Ovary (tissue), 9 donors: Measurements from ENCODE around the gene EXT2. TPM values are rescaled to one million over a fixed set of nuclear protein-coding genes. Genes with fewer than 3 reads are reported as not detected.

ENCODE experiments used
- DNase-seq, 5 donors: peaks; one replicate each; pipeline ENCODE4 v3.0.0-alpha.2; 2019 to 2020
- H3K27ac ChIP-seq, 2 donors: fragments of 200-600 bp; one replicate each; pipeline versions ENCODE4 v1.5.1 to v1.8.0; 2019 to 2022
- H3K27me3 ChIP-seq: fragments of 200-600 bp; one replicate; pipeline ENCODE4 v1.8.0; 2022
- H3K36me3 ChIP-seq: fragments of 200-600 bp; sonication (generic); one replicate; pipeline ENCODE4 v1.5.1; 2019
- H3K4me1 ChIP-seq: one replicate; pipeline ENCODE4 v1.8.1; 2013; ENCODE audit warnings: mild to moderate bottlenecking, moderate library complexity; ENCODE audit not compliant: insufficient read depth
- H3K4me3 ChIP-seq: fragments of 200-600 bp; sonication (generic); one replicate; pipeline ENCODE4 v1.5.1; 2017
- H3K9me3 ChIP-seq, 2 donors: fragments of 200-600 bp in 1 of 2; sonication (generic) in 1 of 2; one replicate each; pipeline versions ENCODE4 v1.5.1 to v1.8.1; 2013 to 2019; ENCODE audit warnings: mild to moderate bottlenecking in 1 of 2, moderate library complexity in 1 of 2
- CTCF ChIP-seq, 3 donors: fragments of 450-650 bp in 2 of 3; fragments of 200-600 bp in 1 of 3; IDR thresholded peaks; one replicate each; pipeline versions ENCODE4 v1.5.1 to v1.8.0; 2016 to 2022; ENCODE audit warnings: antibody characterized with exemption in 3 of 3, mild to moderate bottlenecking in 1 of 3
- EP300 ChIP-seq: sonication (generic); formaldehyde crosslinking; IDR thresholded peaks from one replicate; pipeline ENCODE4 v1.6.1; 2017; ENCODE audit warnings: antibody characterized with exemption
- POLR2A ChIP-seq: fragments of 450-650 bp; IDR thresholded peaks from one replicate; pipeline ENCODE4 v1.6.1; 2017; ENCODE audit warnings: antibody characterized with exemption, mild to moderate bottlenecking, moderate library complexity
- WGBS, 3 donors: extraction: QIAGEN DNeasy Blood & Tissue Kit in 1 of 3; methylation state at CpG; one replicate each; pipeline versions ENCODE4 v1.1.5 to v1.1.7; 2013 to 2017; 5-methylcytosine and 5-hydroxymethylcytosine counted together
- intact Hi-C, 4 donors: fragments of 100-400 bp; cut with DNase I; formaldehyde crosslinking; loops; one replicate each; pipeline versions ENCODE4 v1.11.0 to v1.15.1; 2022 to 2023
- polyA plus RNA-seq, 2 donors: library from polyadenylated mRNA; stranded (reverse); fragments of 200-250 nt in 1 of 2; fragments of 350-450 nt in 1 of 2; fragmentation: Illumina TruSeq in 1 of 2; extraction: RNeasy Lipid Tissue Mini Kit (QIAGEN cat#74804) in 1 of 2; gene quantifications; one replicate each; pipeline ENCODE4 v1.2.3, GENCODE V29; 2013 to 2014
- total RNA-seq, 7 donors: library from RNA; depleted of rRNA in 2 of 7; stranded (reverse); fragments of >200 nt in 2 of 7; fragmentation: NEBNext Ultra II Directional in 3 of 7; extraction: Animal tissue kit (Norgen Biotek cat#: 25700) in 3 of 7; gene quantifications; one replicate each; pipeline versions ENCODE4 v1.1.0 to v1.2.4, GENCODE V29; 2016 to 2023
- donor health status: DM: no; HTN: no; CAD: no; lungs with moderate emphysema.
- donor health status: DM: no; HTN: no; CAD: no.
- donor health status: Bipolar disorder and iron deficiency.
- donor health status: DM: yes; HTN: yes; CAD: no.
- donor health status: DM: no; HTN: no; CAD: no.
- donor health status: DM: yes; HTN: yes; CAD: no.

The EXT2 gene
- total and polyA plus RNA-seq, 9 donors, result 38.0 to 88.8 (median 47.1) TPM

GRCh38 chr11:44137057-44137456 is 41.6 kb downstream of the EXT2 start:
- Histone ChIP-seq H3K4me1 (no peaks in the 10 kb centered on the region), H3K27me3 (no peaks in the 10 kb centered on the region), H3K4me3 (no peak overlapping the region), H3K9me3 (no peaks in the 10 kb centered on the region), H3K36me3 (no peaks in the 10 kb centered on the region), H3K27ac (no peak overlapping the region)
- no peak for TF ChIP-seq POLR2A
- TF ChIP-seq EP300, result no peak
- TF ChIP-seq CTCF (IDR thresholded peaks at IDR 0.05), result no peak
- no peak for DNase-seq
- WGBS, 3 donors, result 77 to 91% (median 88%) methylated on average over 1 of the region's 1 CpG
- intact Hi-C loops, result loop anchor here in 1 of 4 donors (10.0 kb wide), 1 partner anchor 398 kb away; no protein-coding TSS in a partner anchor

- Histone ChIP-seq H3K9me3 (no peaks in the 10 kb centered on the region), H3K36me3 (no peaks in the 10 kb centered on the region), H3K4me1 (no peaks in the 10 kb centered on the region), H3K27me3 (no peaks in the 10 kb centered on the region), H3K4me3 (no peak overlapping the region), H3K27ac (no peak overlapping the region)
- 78 to 89% (median 83%) methylated on average over 2 of the region's 2 CpGs for WGBS, 3 donors
- TF ChIP-seq POLR2A (no peak), EP300 (no peak), CTCF (IDR thresholded peaks at IDR 0.05) (no peak)
- intact Hi-C loops, result loop anchor here in 1 of 4 donors (10.0 kb wide), 1 partner anchor 397 kb away; no protein-coding TSS in a partner anchor
- DNase-seq, result no peak
These were observed 42.8 kb downstream of the EXT2 start for GRCh38 chr11:44138286-44138685.

GRCh38 chr11:44138980-44139379 is 43.5 kb downstream of the EXT2 start:
- TF ChIP-seq EP300, result no peak
- Histone ChIP-seq H3K27ac (no peak overlapping the region), H3K27me3 (no peaks in the 10 kb centered on the region), H3K9me3 (no peaks in the 10 kb centered on the region), H3K4me1 (no peaks in the 10 kb centered on the region), H3K36me3 (no peaks in the 10 kb centered on the region), H3K4me3 (no peak overlapping the region)
- 77 to 82% (median 80%) methylated on average over 2 of the region's 2 CpGs for WGBS, 3 donors
- intact Hi-C loops, result loop anchor here in 1 of 4 donors (10.0 kb wide), 1 partner anchor 396 kb away; no protein-coding TSS in a partner anchor
- DNase-seq, result no peak

- Histone ChIP-seq H3K9me3 (no peaks in the 10 kb centered on the region), H3K27me3 (no peaks in the 10 kb centered on the region), H3K27ac (no peak overlapping the region), H3K4me3 (no peak overlapping the region), H3K4me1 (no peaks in the 10 kb centered on the region), H3K36me3 (no peaks in the 10 kb centered on the region)
- WGBS, 3 donors, result 68 to 78% (median 72%) methylated on average over 13 of the region's 13 CpGs
- intact Hi-C loops, result loop anchor here in 1 of 4 donors (10.0 kb wide), 1 partner anchor 395 kb away; no protein-coding TSS in a partner anchor
- no peak for DNase-seq
- no peak for TF ChIP-seq POLR2A
- TF ChIP-seq CTCF (IDR thresholded peaks at IDR 0.05), result no peak
- no peak for TF ChIP-seq EP300
These were observed 44.3 kb downstream of the EXT2 start for GRCh38 chr11:44139565-44140330.

- TF ChIP-seq CTCF (IDR thresholded peaks at IDR 0.05) (no peak), EP300 (no peak), POLR2A (no peak)
- no peaks in the 10 kb centered on the region for H3K4me1 ChIP-seq
- intact Hi-C loops, result no loop called here
- no peaks in the 10 kb centered on the region for H3K9me3 ChIP-seq
- no peak for DNase-seq
- no peaks in the 10 kb centered on the region for H3K36me3 ChIP-seq
- no peak overlapping the region for H3K27ac ChIP-seq
- 50 to 83% (median 69%) methylated on average over 1 of the region's 1 CpG for WGBS, 3 donors
- H3K27me3 ChIP-seq, result no peaks in the 10 kb centered on the region
- no peak overlapping the region for H3K4me3 ChIP-seq
These were observed 44.9 kb downstream of the EXT2 start for GRCh38 chr11:44140372-44140771.
